Mesothelial cell of epicardium (in vitro differentiated cells): ENCODE data around the gene FLYWCH1. TPM values are rescaled to one million over a fixed set of nuclear protein-coding genes. Genes with fewer than 3 reads are reported as not detected.
"Not testable (repeated sequence)": the region's sequence is repeated elsewhere in the genome, so short reads cannot be mapped to it uniquely, and the experiment has no call there.

Source experiments
- DNase-seq, 2 experiments: peaks; one replicate each; pipeline ENCODE4 v3.0.0; 2021; ENCODE audit warnings: low spot score in 2 of 2; ENCODE audit not compliant: unreplicated experiment in 2 of 2
- H3K27ac Mint-ChIP-seq: 2 replicates; pipeline ENCODE4 v1.8.0; 2021; ENCODE audit warnings: mixed read lengths
- H3K27me3 Mint-ChIP-seq: 2 replicates; pipeline ENCODE4 v1.8.0; 2021; ENCODE audit warnings: low read depth, mixed read lengths
- H3K36me3 Mint-ChIP-seq: 2 replicates; pipeline ENCODE4 v1.8.0; 2021; ENCODE audit warnings: mixed read lengths
- H3K4me1 Mint-ChIP-seq: 2 replicates; pipeline ENCODE4 v1.8.0; 2021; ENCODE audit warnings: mixed read lengths
- H3K4me3 Mint-ChIP-seq: 2 replicates; pipeline ENCODE4 v1.8.0; 2021; ENCODE audit warnings: mild to moderate bottlenecking, moderate library complexity, mixed read lengths
- H3K9me3 Mint-ChIP-seq: 2 replicates; pipeline ENCODE4 v1.8.0; 2021; ENCODE audit warnings: mixed read lengths
- total RNA-seq: library from RNA; stranded (reverse); gene quantifications from 3 replicates; pipeline ENCODE4 v1.2.1, GENCODE V29; 2021
- TF ChIP-seq, protein P1 (sequence below): fragments of 200-600 bp; sonication (generic); IDR thresholded peaks from one replicate; pipeline ENCODE4 v1.5.0; 2021; ENCODE audit warnings: antibody characterized with exemption; ENCODE audit not compliant: unreplicated experiment

FLYWCH1 gene
- total RNA-seq, 1 donor from 2014 or later: 29.4 TPM

DNA sequence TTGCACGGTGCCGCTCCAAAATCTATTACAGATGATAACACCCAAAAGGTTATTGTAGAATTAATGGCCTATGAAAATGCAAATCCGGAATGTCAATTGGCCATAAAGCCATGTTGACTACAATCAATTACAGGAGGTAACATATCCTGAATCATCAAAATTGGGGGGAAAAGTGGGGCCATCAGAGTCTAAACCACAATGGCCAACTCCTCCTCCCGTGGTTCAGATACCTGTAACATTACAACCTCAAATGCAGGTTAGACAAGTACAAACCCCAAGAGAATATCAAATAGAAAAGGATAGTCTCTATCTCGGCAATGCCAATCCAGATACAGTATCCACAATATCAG, 14.9 kb downstream of the FLYWCH1 start:
- H3K4me3 Mint-ChIP-seq: no peak overlapping the region
- TF ChIP-seq, protein P1, sequence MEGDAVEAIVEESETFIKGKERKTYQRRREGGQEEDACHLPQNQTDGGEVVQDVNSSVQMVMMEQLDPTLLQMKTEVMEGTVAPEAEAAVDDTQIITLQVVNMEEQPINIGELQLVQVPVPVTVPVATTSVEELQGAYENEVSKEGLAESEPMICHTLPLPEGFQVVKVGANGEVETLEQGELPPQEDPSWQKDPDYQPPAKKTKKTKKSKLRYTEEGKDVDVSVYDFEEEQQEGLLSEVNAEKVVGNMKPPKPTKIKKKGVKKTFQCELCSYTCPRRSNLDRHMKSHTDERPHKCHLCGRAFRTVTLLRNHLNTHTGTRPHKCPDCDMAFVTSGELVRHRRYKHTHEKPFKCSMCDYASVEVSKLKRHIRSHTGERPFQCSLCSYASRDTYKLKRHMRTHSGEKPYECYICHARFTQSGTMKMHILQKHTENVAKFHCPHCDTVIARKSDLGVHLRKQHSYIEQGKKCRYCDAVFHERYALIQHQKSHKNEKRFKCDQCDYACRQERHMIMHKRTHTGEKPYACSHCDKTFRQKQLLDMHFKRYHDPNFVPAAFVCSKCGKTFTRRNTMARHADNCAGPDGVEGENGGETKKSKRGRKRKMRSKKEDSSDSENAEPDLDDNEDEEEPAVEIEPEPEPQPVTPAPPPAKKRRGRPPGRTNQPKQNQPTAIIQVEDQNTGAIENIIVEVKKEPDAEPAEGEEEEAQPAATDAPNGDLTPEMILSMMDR: no peak
- H3K9me3 Mint-ChIP-seq: no peaks in the 10 kb centered on the region
- no peak overlapping the region for H3K27ac Mint-ChIP-seq
- peaks cover 11% of the 10 kb centered on the region for H3K36me3 Mint-ChIP-seq
- H3K4me1 Mint-ChIP-seq: peaks cover 11% of the 10 kb centered on the region
- no peak for DNase-seq
- no peaks in the 10 kb centered on the region for H3K27me3 Mint-ChIP-seq

DNA sequence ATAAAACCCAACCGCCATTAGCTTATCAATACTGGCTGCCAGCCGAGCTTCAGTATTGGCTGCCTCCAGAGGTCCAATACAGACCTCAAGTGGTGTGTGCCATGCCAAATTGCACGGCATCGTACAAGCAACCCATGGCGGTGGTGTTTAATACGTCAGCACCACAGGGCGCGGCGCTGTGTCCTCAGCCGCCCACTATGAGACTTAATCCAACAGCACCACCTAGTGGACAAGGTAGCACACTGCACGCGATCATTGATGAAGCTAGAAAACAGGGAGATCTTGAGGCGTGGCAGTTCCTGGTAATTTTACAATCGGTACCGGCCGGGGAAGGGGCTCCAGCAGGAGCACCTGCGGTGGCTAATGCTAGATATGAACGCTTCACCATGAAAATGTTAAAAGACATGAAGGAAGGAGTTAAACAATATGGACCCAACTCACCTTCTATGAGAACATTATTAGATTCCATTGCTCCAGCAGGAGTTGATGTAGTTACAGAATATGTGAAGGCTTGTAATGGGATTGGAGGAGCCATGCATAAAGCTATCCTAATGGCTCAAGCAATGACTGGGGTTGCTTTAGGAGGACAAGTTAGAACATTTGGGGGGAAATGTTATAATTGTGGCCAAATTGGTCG, 15.4 kb downstream of the FLYWCH1 start:
- TF ChIP-seq, protein P1: peak; percentile 98
- Mint-ChIP-seq H3K27ac (peak overlapping the region; percentile 3), H3K36me3 (peaks cover 7% of the 10 kb centered on the region), H3K9me3 (no peaks in the 10 kb centered on the region), H3K4me3 (no peak overlapping the region), H3K27me3 (no peaks in the 10 kb centered on the region), H3K4me1 (peaks cover 11% of the 10 kb centered on the region)
- peak in 1 of 2 experiments; percentile 86 for DNase-seq

DNA sequence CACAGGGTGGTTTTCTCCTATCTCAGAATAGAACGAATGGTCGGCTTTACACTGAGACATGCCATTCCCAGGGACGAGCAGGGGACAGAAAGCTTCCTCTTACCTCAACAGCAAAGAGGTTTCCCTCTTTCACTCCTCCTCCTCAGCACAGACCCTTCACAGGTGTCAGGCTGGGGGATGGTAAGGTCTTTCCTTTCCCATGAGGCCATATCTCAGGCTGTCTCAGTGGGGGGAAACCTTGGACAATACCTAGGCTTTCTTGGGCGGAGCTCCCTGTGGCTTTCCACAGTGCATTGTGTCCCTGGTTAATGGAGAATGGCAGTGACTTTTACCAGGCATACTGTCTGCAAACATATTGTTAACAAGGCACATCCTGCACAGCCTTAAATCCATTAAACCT, 16.4 kb downstream of the FLYWCH1 start:
- peaks cover 11% of the 10 kb centered on the region for H3K4me1 Mint-ChIP-seq
- not testable (repeated sequence) for H3K9me3 Mint-ChIP-seq, H3K36me3 Mint-ChIP-seq, H3K4me3 Mint-ChIP-seq, DNase-seq, H3K27ac Mint-ChIP-seq, H3K27me3 Mint-ChIP-seq

DNA sequence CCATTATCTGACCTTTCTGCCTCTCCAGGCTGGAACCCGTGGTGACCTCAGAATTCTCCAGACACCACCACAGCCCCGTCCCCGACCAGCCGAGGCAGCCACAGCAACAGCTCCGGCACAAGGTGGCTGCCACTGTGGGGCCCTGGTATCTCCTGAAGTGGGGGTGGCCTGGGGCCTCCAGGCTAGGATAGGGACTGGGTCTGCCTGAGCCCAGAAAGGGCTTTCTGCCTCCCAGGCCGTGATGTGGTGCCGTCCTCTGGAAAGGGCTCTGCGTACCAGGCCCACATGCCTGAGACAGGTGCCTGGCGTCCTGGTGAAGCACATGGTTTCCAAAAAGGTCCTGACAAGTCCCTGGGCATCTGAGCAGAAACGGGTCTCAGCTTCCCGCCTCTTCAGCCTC, 17.1 kb downstream of the FLYWCH1 start:
- H3K4me3 Mint-ChIP-seq: no peak overlapping the region
- H3K4me1 Mint-ChIP-seq: peaks cover 11% of the 10 kb centered on the region
- H3K36me3 Mint-ChIP-seq: peaks cover 4% of the 10 kb centered on the region
- no peaks in the 10 kb centered on the region for H3K27me3 Mint-ChIP-seq
- no peaks in the 10 kb centered on the region for H3K9me3 Mint-ChIP-seq
- TF ChIP-seq, protein P1: no peak
- DNase-seq: no peak
- H3K27ac Mint-ChIP-seq: no peak overlapping the region

DNA sequence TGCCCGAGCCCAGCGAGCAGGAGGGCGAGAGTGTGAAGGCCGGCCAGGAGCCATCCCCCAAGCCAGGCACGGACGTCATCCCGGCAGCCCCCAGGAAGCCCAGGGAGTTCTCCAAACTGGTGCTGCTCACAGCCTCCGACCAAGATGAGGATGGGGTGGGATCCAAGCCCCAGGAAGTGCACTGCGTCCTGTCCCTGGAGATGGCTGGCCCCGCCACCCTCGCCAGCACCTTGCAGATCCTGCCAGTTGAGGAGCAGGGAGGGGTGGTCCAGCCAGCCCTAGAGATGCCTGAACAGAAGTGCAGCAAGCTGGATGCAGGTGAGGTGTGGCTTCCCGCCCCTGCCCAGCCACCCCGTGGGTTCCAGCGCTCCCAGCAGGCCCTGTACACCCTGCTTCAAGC, 18.0 kb downstream of the FLYWCH1 start:
- H3K36me3 Mint-ChIP-seq: peaks cover 12% of the 10 kb centered on the region
- H3K9me3 Mint-ChIP-seq: no peaks in the 10 kb centered on the region
- H3K27me3 Mint-ChIP-seq: no peaks in the 10 kb centered on the region
- peaks cover 11% of the 10 kb centered on the region for H3K4me1 Mint-ChIP-seq
- no peak overlapping the region for H3K4me3 Mint-ChIP-seq
- TF ChIP-seq, protein P1: no peak
- no peak overlapping the region for H3K27ac Mint-ChIP-seq
- no peak for DNase-seq

DNA sequence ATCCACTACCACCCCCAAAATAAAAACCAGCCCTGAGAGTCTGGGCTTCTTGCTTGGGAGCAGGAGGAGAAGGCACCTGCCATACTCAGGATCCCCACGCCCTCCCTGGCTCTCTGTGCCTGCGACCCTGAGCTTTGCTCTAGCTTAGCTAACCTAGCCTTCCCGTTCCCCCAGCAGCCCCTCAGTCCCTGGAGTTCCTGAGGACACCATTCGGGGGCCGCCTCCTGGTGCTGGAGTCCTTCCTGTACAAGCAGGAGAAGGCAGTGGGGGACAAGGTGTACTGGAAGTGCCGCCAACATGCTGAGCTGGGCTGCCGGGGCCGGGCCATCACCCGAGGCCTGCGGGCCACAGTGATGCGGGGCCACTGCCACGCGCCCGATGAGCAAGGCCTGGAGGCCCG, 18.5 kb downstream of the FLYWCH1 start:
- peaks cover 13% of the 10 kb centered on the region for H3K36me3 Mint-ChIP-seq
- no peak overlapping the region for H3K4me3 Mint-ChIP-seq
- no peak for DNase-seq
- no peaks in the 10 kb centered on the region for H3K27me3 Mint-ChIP-seq
- TF ChIP-seq, protein P1: no peak
- H3K9me3 Mint-ChIP-seq: no peaks in the 10 kb centered on the region
- H3K27ac Mint-ChIP-seq: no peak overlapping the region
- H3K4me1 Mint-ChIP-seq: peaks cover 11% of the 10 kb centered on the region

DNA sequence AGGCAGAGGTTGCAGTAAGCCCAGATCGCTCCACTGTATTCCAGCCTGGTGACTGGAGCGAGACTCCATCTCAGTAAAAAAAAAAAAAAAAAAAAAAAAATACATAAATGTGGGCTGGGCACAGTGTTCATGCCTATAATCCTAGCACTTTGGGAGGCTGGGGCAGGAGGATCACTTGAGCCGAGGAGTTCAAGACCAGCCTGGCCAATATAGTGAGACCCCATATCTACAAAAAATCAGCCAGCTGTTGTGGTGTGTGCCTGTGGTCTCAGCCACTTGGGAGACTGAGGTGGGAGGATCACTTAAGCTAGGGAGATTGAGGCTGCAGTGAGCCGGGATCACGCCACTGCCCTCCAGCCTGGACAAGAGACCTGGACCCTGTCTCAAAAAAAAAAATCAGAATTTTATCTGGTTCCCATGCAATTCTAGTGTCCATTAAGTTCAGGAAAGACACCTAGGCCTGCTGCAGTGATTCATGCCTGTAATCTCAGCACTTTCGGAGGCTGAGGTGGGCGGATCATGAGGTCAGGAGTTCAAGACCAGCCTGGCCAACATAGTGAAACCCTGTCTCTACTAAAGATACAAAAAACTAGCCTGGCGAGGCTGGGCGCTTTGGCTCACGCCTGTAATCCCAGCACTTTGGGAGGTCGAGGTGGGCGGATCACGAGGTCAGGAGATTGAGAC, 19.6 kb downstream of the FLYWCH1 start:
- H3K4me3 Mint-ChIP-seq, H3K27me3 Mint-ChIP-seq, DNase-seq, H3K9me3 Mint-ChIP-seq, H3K4me1 Mint-ChIP-seq, H3K27ac Mint-ChIP-seq: not testable (repeated sequence)
- peaks cover 15% of the 10 kb centered on the region for H3K36me3 Mint-ChIP-seq
